ENCODE measurements around the gene RNPEPL1.

RNPEPL1 gene

GRCh38 chr2:240588669-240589068 lies 20.4 kb downstream of the RNPEPL1 start:
- DNase-seq (ENCODE audit: low read depth in 2 of 2), result no peak
- TF ChIP-seq CTCF (IDR thresholded peaks at IDR 0.05; ENCODE audit: low read depth, low read length), result no peak
- H3K4me3 ChIP-seq (replicated peaks in 1 of 2; ENCODE audit: low read depth in 2 of 2, low read length in 2 of 2), result no peak overlapping the region

- no peak for DNase-seq (ENCODE audit: low read depth in 2 of 2)
- TF ChIP-seq CTCF (IDR thresholded peaks at IDR 0.05; ENCODE audit: low read depth, low read length), result no peak
- no peak overlapping the region for H3K4me3 ChIP-seq (replicated peaks in 1 of 2; ENCODE audit: low read depth in 2 of 2, low read length in 2 of 2)
These were observed 21.1 kb downstream of the RNPEPL1 start for GRCh38 chr2:240589375-240589774.

GRCh38 chr2:240589850-240590525 lies 21.7 kb downstream of the RNPEPL1 start:
- H3K4me3 ChIP-seq (replicated peaks in 1 of 2; ENCODE audit: low read depth in 2 of 2, low read length in 2 of 2), result no peak overlapping the region
- no peak for TF ChIP-seq CTCF (IDR thresholded peaks at IDR 0.05; ENCODE audit: low read depth, low read length)
- DNase-seq (ENCODE audit: low read depth in 2 of 2), result no peak

GRCh38 chr2:240590681-240591111 lies 22.4 kb downstream of the RNPEPL1 start:
- H3K4me3 ChIP-seq (replicated peaks in 1 of 2; ENCODE audit: low read depth in 2 of 2, low read length in 2 of 2), result no peak overlapping the region
- DNase-seq (ENCODE audit: low read depth in 2 of 2), result no peak
- TF ChIP-seq CTCF (IDR thresholded peaks at IDR 0.05; ENCODE audit: low read depth, low read length), result no peak

GRCh38 chr2:240591226-240591625 lies 22.9 kb downstream of the RNPEPL1 start:
- no peak for TF ChIP-seq CTCF (IDR thresholded peaks at IDR 0.05; ENCODE audit: low read depth, low read length)
- no peak for DNase-seq (ENCODE audit: low read depth in 2 of 2)
- no peak overlapping the region for H3K4me3 ChIP-seq (replicated peaks in 1 of 2; ENCODE audit: low read depth in 2 of 2, low read length in 2 of 2)

GRCh38 chr2:240591784-240592183 lies 23.5 kb downstream of the RNPEPL1 start:
- DNase-seq (ENCODE audit: low read depth in 2 of 2), result no peak
- H3K4me3 ChIP-seq (replicated peaks in 1 of 2; ENCODE audit: low read depth in 2 of 2, low read length in 2 of 2), result no peak overlapping the region
- no peak for TF ChIP-seq CTCF (IDR thresholded peaks at IDR 0.05; ENCODE audit: low read depth, low read length)
